Heart right ventricle (tissue), 16 donors: Measurements from ENCODE around the gene SYNPO. TPM values are rescaled to one million over a fixed set of nuclear protein-coding genes. Genes with fewer than 3 reads are reported as not detected.
A peak's percentile ranks its signal among the peaks of the same experiment; 100 is the strongest.

Experiments used
- ATAC-seq, 8 donors: fragments of 200-7000 bp; cut with Tn5 transposase; one replicate each; pipeline ENCODE4 v1.9.1; 2020; ENCODE audit warnings: mild to moderate bottlenecking in 8 of 8, moderate library complexity in 8 of 8, moderate number of reproducible peaks in 1 of 8
- DNase-seq, 2 donors: peaks; one replicate each; pipeline ENCODE4 v3.0.0-alpha.2; 2020
- H3K27ac ChIP-seq, 10 donors: fragments of 200-600 bp; sonication (generic) in 2 of 10; one replicate each; pipeline versions ENCODE4 v1.5.0 to v1.8.0; 2020 to 2022; ENCODE audit warnings: mild to moderate bottlenecking in 3 of 10
- H3K27me3 ChIP-seq, 7 donors: fragments of 200-600 bp; one replicate each; pipeline ENCODE4 v1.8.0; 2021 to 2022; ENCODE audit warnings: mild to moderate bottlenecking in 2 of 7
- H3K36me3 ChIP-seq, 9 donors: fragments of 200-600 bp; sonication (generic) in 1 of 9; one replicate each; pipeline versions ENCODE4 v1.5.0 to v1.8.0; 2020 to 2022; ENCODE audit warnings: mild to moderate bottlenecking in 2 of 9
- H3K4me1 ChIP-seq, 9 donors: fragments of 200-600 bp; sonication (generic) in 1 of 9; one replicate each; pipeline versions ENCODE4 v1.5.0 to v1.8.0; 2020 to 2022; ENCODE audit warnings: mild to moderate bottlenecking in 4 of 9
- H3K4me3 ChIP-seq, 10 donors: fragments of 200-600 bp; sonication (generic) in 2 of 10; one replicate each; pipeline versions ENCODE4 v1.5.0 to v1.8.0; 2020 to 2022; ENCODE audit warnings: mild to moderate bottlenecking in 7 of 10, moderate library complexity in 2 of 10
- H3K9me3 ChIP-seq, 11 donors: fragments of 200-600 bp in 10 of 11; sonication (generic) in 2 of 11; one replicate each; pipeline versions ENCODE4 v1.5.0 to v1.8.0; 2013 to 2022; ENCODE audit warnings: mild to moderate bottlenecking in 2 of 11, control low read depth in 1 of 11, moderate library complexity in 1 of 11
- CTCF ChIP-seq, 9 donors: fragments of 200-600 bp; sonication (generic) in 2 of 9; IDR thresholded peaks; one replicate each; pipeline versions ENCODE4 v1.5.0 to v1.8.0; 2021 to 2022; ENCODE audit warnings: antibody characterized with exemption in 9 of 9, mild to moderate bottlenecking in 5 of 9, moderate library complexity in 1 of 9
- WGBS, 2 donors: extraction: QIAGEN DNeasy Blood & Tissue Kit; methylation state at CpG; one replicate each; pipeline ENCODE4 v1.1.7; 2013; ENCODE audit warnings: inconsistent platforms in 1 of 2; 5-methylcytosine and 5-hydroxymethylcytosine counted together
- intact Hi-C, 10 donors: fragments of 100-400 bp; cut with DNase I; formaldehyde crosslinking; loops; one replicate each; pipeline versions ENCODE4 v1.11.1 to v1.14.2; 2022
- polyA plus RNA-seq, 2 donors: library from polyadenylated mRNA; stranded (reverse); fragments of 200-250 nt; gene quantifications; one replicate each; pipeline ENCODE4 v1.2.3, GENCODE V29; 2013
- total RNA-seq, 10 donors: library from RNA; stranded (reverse); fragmentation: NEBNext Ultra II Directional in 3 of 10; extraction: Animal tissue kit (Norgen Biotek cat#: 25700) in 3 of 10; gene quantifications; one replicate each; pipeline versions ENCODE4 v1.2.1 to v1.2.4, GENCODE V29; 2021 to 2023
- donor health status: Arrhythmogenic right ventricular cardiomyopathy.
- donor health status: ischemic (EF 13 %, LVEDD 7.1; RV severe dilation, severe dysfunction).
- donor health status: healthy with polysubstance abuse.
- donor health status: DM: no; HTN: yes; CAD: no.
- donor health status: DM: no; HTN: no; CAD: no.
- donor health status: ischemic (EF 25% LVEDD 6.9; RV normal size, moderate dysfunction).
- donor health status: ischemic (EF 25% LVEDD 5.7; RV mildly dilated, moderate dysfunction).
- donor health status: healthy.
- donor health status: DM: yes; HTN: yes; CAD: no.
- donor health status: Ischemic cardiomyopathy.
- donor health status: ischemic (EF 35%, LVEDD 5.7; RV mildly dilated, moderate dysfunction).
- donor health status: nonischemic (EF 11% LVEDD 7.7; RV severe dilation, severe dysfunction).
- donor health status: DM: yes; HTN: yes; CAD: no.
- donor health status: PGD.
- donor health status: ischemic (EF 29% LVEDD 5.4; RV normal size, mild dysfunction).
- donor health status: nonischemic (EF 23%, LVEDD 6.1; RV moderate dilation, normal function).

The SYNPO gene
- total and polyA plus RNA-seq, 12 donors: 129 to 777 (median 652) TPM

DNA sequence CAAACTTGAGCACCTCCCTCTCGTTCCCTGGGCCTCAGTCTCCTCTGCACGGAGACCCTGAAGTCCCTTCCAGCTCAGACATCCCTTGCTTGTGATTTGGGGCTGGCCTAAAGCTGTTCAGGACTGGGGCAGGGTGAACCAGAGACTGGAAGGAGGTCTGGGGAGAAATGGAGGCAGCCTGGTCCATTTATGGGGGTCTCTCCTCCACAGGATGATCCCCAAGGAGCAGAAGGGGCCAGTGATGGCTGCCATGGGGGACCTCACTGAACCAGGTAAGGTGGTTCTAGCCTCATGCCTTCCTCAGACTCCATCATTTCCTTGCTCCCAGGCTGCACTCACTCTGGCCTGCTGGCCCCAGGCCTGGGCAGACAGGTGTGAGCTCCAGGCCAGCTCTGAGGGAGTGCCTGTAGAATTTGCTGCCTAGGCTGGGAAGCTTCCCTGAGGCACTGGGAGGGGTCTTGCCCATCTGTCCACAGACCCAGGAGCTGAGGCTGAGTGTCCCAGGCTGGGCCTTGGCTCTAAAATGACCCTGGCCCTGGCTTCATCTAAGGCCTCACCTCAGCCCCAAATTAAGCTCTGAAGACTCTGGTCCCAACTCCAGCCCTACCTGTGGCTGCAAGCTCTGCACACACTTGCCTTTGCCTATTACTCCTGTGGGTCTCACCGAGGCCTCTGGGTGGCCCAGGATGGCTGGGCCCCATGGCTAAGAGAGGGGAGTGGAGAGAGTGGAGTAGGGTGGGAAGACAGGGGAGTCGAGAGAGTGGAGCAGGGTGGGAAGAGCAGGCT is 22.5 kb downstream of the SYNPO start:
- Histone ChIP-seq H3K4me3 (no peak overlapping the region), H3K36me3 (no peaks in the 10 kb centered on the region), H3K27ac (no peak overlapping the region), H3K4me1 (peaks cover 2 to 34% (median 20%) of the 10 kb centered on the region in 9 donors), H3K9me3 (no peaks in the 10 kb centered on the region), H3K27me3 (no peaks in the 10 kb centered on the region)
- intact Hi-C loops: no loop called here
- TF ChIP-seq CTCF (IDR thresholded peaks at IDR 0.05): no peak
- whole genome bisulfite sequencing, 2 donors: 87 to 88% methylated on average over 4 of the region's 4 CpGs
- ATAC-seq: no peak
- no peak for DNase-seq

GRCh38 chr5:150663936-150664335 is 23.5 kb downstream of the SYNPO start:
- Histone ChIP-seq H3K4me1 (peaks cover 0 to 24% (median 11%) of the 10 kb centered on the region in 9 donors), H3K36me3 (no peaks in the 10 kb centered on the region), H3K27me3 (no peaks in the 10 kb centered on the region), H3K27ac (no peak overlapping the region), H3K9me3 (no peaks in the 10 kb centered on the region), H3K4me3 (no peak overlapping the region)
- ATAC-seq (no peak), DNase-seq (no peak)
- no peak for TF ChIP-seq CTCF (IDR thresholded peaks at IDR 0.05)
- intact Hi-C loops: no loop called here
- 96 to 97% methylated on average over 3 of the region's 3 CpGs for WGBS, 2 donors

GRCh38 chr5:150665044-150665443 is 24.6 kb downstream of the SYNPO start:
- no peaks in the 10 kb centered on the region for H3K36me3 ChIP-seq
- no peaks in the 10 kb centered on the region for H3K27me3 ChIP-seq
- H3K27ac ChIP-seq: no peak overlapping the region
- no peak overlapping the region for H3K4me3 ChIP-seq
- ATAC-seq (no peak), DNase-seq (no peak)
- intact Hi-C loops: no loop called here
- no peaks in the 10 kb centered on the region for H3K9me3 ChIP-seq
- peaks cover 0 to 14% (median 5%) of the 10 kb centered on the region in 9 donors for H3K4me1 ChIP-seq
- no peak for TF ChIP-seq CTCF (IDR thresholded peaks at IDR 0.05)
- WGBS, 2 donors: 76% methylated on average over 12 of the region's 12 CpGs

- Histone ChIP-seq H3K27ac (peak overlapping the region in 1 of 10 donors; percentile 90), H3K4me1 (peaks cover 13 to 48% (median 41%) of the 10 kb centered on the region in 9 donors), H3K36me3 (no peaks in the 10 kb centered on the region), H3K9me3 (no peaks in the 10 kb centered on the region), H3K4me3 (no peak overlapping the region), H3K27me3 (peaks cover 0 to 21% (median 0%) of the 10 kb centered on the region in 7 donors)
- no peak for TF ChIP-seq CTCF (IDR thresholded peaks at IDR 0.05)
- WGBS, 2 donors: 90 to 91% methylated on average over 14 of the region's 14 CpGs
- DNase-seq: no peak
- no peak for ATAC-seq
- intact Hi-C loops: no loop called here
Measured at GRCh38 chr5:150670275-150670947, 30.0 kb downstream of the SYNPO start.
